HepG2 (cell line): ENCODE data around the gene HOMEZ. TPM values are rescaled to one million over a fixed set of nuclear protein-coding genes. Genes with fewer than 3 reads are reported as not detected.

Experiments
- ARNT2 ChIP-seq: sonication (generic); formaldehyde crosslinking; IDR thresholded peaks from 2 replicates; pipeline ENCODE4 v1.8.0; 2022; ENCODE audit warnings: mild to moderate bottlenecking, low read depth, missing genetic modification reagents, moderate library complexity
- BRF2 ChIP-seq: sonication (generic); formaldehyde crosslinking; IDR thresholded peaks from 2 replicates; pipeline ENCODE4 v1.8.1; 2022; ENCODE audit warnings: mild to moderate bottlenecking, missing genetic modification reagents
- E2F5 ChIP-seq: sonication (generic); formaldehyde crosslinking; conservative IDR thresholded peaks from 2 replicates; pipeline ENCODE4 v1.4.0; 2020; ENCODE audit warnings: missing genetic modification reagents
- HMGA1 ChIP-seq: sonication (generic); formaldehyde crosslinking; conservative IDR thresholded peaks from 2 replicates; pipeline ENCODE4 v1.4.0; 2020; ENCODE audit warnings: missing genetic modification reagents
- HNRNPH1 ChIP-seq: fragments of 200-400 bp; formaldehyde crosslinking; optimal IDR thresholded peaks from 2 replicates; pipeline ENCODE3; 2017; ENCODE audit warnings: mild to moderate bottlenecking, low read depth, low read length
- HOXA3 ChIP-seq: sonication (generic); formaldehyde crosslinking; IDR thresholded peaks from 2 replicates; pipeline ENCODE4 v1.5.0; 2020; ENCODE audit warnings: missing genetic modification reagents
- KDM2A ChIP-seq: sonication (generic); formaldehyde crosslinking; IDR thresholded peaks from 2 replicates; pipeline ENCODE4 v1.4.0; 2020; ENCODE audit warnings: low read depth, missing genetic modification reagents, borderline replicate concordance
- MAFK ChIP-seq, 2 experiments: IDR thresholded peaks in 1 of 2; conservative IDR thresholded peaks in 1 of 2; 2 replicates each; pipeline ENCODE4 v1.6.1; 2011; ENCODE audit warnings: improper control_type of control experiment in 2 of 2, low read length in 2 of 2
- MIER2 ChIP-seq: IDR thresholded peaks from 2 replicates; pipeline ENCODE4 v1.6.1; 2016; ENCODE audit warnings: missing biosample characterization, missing genetic modification reagents
- MZF1 ChIP-seq: sonication (generic); formaldehyde crosslinking; IDR thresholded peaks from 2 replicates; pipeline ENCODE4 v1.8.1; 2023; ENCODE audit warnings: mild to moderate bottlenecking, missing genetic modification reagents, borderline replicate concordance
- NFE2 ChIP-seq: sonication (generic); formaldehyde crosslinking; IDR thresholded peaks from 2 replicates; pipeline ENCODE4 v1.4.0; 2020; ENCODE audit warnings: missing genetic modification reagents
- NFKBIZ ChIP-seq: IDR thresholded peaks from 2 replicates; pipeline ENCODE4 v1.6.1; 2018; ENCODE audit warnings: missing genetic modification reagents, missing compliant biosample characterization
- PRDM15 ChIP-seq: sonication (generic); formaldehyde crosslinking; IDR thresholded peaks from 2 replicates; pipeline ENCODE4 v1.4.0; 2020; ENCODE audit warnings: missing genetic modification reagents
- SIX4 ChIP-seq: sonication (generic); formaldehyde crosslinking; IDR thresholded peaks from 2 replicates; pipeline ENCODE4 v1.4.0; 2020; ENCODE audit warnings: missing genetic modification reagents
- SNAPC2 ChIP-seq: sonication (generic); formaldehyde crosslinking; IDR thresholded peaks from 2 replicates; pipeline ENCODE4 v1.8.1; 2022; ENCODE audit warnings: mild to moderate bottlenecking, missing genetic modification reagents
- TCF7L2 ChIP-seq: IDR thresholded peaks from 2 replicates; pipeline ENCODE4 v1.6.1; 2011; ENCODE audit warnings: mild to moderate bottlenecking, low read depth, low read length, moderate library complexity
- TP53 ChIP-seq: sonication (generic); formaldehyde crosslinking; conservative IDR thresholded peaks from 2 replicates; pipeline ENCODE4 v1.4.0; 2020; ENCODE audit warnings: missing genetic modification reagents
- XBP1 ChIP-seq: sonication (generic); formaldehyde crosslinking; IDR thresholded peaks from 2 replicates; pipeline ENCODE4 v1.5.0; 2020; ENCODE audit warnings: missing genetic modification reagents
- ZBTB20 ChIP-seq: sonication (generic); formaldehyde crosslinking; IDR thresholded peaks from 2 replicates; pipeline ENCODE4 v1.8.1; 2023; ENCODE audit warnings: missing genetic modification reagents, low read depth, mild to moderate bottlenecking, borderline replicate concordance
- ZC3H13 ChIP-seq: sonication (generic); formaldehyde crosslinking; IDR thresholded peaks from 2 replicates; pipeline ENCODE4 v1.8.1; 2023; ENCODE audit warnings: mild to moderate bottlenecking, missing genetic modification reagents, moderate library complexity
- ZNF329 ChIP-seq: sonication (generic); formaldehyde crosslinking; IDR thresholded peaks from 2 replicates; pipeline ENCODE4 v1.9.0; 2021; ENCODE audit warnings: low read depth, mild to moderate bottlenecking, missing genetic modification reagents
- ZNF414 ChIP-seq: sonication (generic); formaldehyde crosslinking; IDR thresholded peaks from 2 replicates; pipeline ENCODE4 v1.5.0; 2020; ENCODE audit warnings: missing genetic modification reagents
- ZNF558 ChIP-seq: sonication (generic); formaldehyde crosslinking; IDR thresholded peaks from 2 replicates; pipeline ENCODE4 v1.9.0; 2022; ENCODE audit warnings: mild to moderate bottlenecking, missing genetic modification reagents, borderline replicate concordance
- ZNF841 ChIP-seq: sonication (generic); formaldehyde crosslinking; IDR thresholded peaks from 2 replicates; pipeline ENCODE4 v1.8.1; 2023; ENCODE audit warnings: missing genetic modification reagents, borderline replicate concordance
- polyA plus RNA-seq, 8 experiments: library from polyadenylated mRNA; depleted of rRNA in 3 of 8; stranded (reverse) in 7 of 8; unstranded in 1 of 8; fragments of >200 nt; fragmentation: Illumina TruSeq in 4 of 8; extraction: Trizol in 4 of 8; gene quantifications; 2 replicates each; pipeline versions ENCODE4 v1.2.1 to v1.2.3, GENCODE V29; 2011 to 2016; ENCODE audit warnings: low read depth in 4 of 8, missing spikeins in 1 of 8, mixed read lengths in 1 of 8; ENCODE audit not compliant: insufficient read depth in 1 of 8
- total RNA-seq, 5 experiments: library from RNA; depleted of rRNA; stranded (reverse); fragments of >200 nt; fragmentation: Illumina TruSeq; extraction: Trizol; gene quantifications; 2 replicates each; pipeline ENCODE4 v1.2.3, GENCODE V29; 2016; ENCODE audit warnings: low read depth in 1 of 5
- TF ChIP-seq, protein P1 (sequence below): sonication (generic); formaldehyde crosslinking; IDR thresholded peaks from 2 replicates; pipeline ENCODE4 v1.8.0; 2022; ENCODE audit warnings: missing genetic modification reagents, mild to moderate bottlenecking, borderline replicate concordance

HOMEZ gene
- total and polyA plus RNA-seq, 2 of the 13 experiments (the other 11 are each of a cell fraction or from before 2014, with no cell fraction given) = 14.5 to 31.8 TPM

- no peak for TF ChIP-seq TP53
- TF ChIP-seq ZC3H13 (CRISPR knock-in tag) = no peak
- TF ChIP-seq ZNF329 = peak; percentile 67; the same call in 1 of the 2 replicates
- no peak for TF ChIP-seq HNRNPH1
- peak; percentile 86; the same call in 1 of the 2 replicates for TF ChIP-seq NFKBIZ (CRISPR knock-in tag)
- TF ChIP-seq ZBTB20 (CRISPR knock-in tag) = peak; percentile 91
- TF ChIP-seq, protein P1, sequence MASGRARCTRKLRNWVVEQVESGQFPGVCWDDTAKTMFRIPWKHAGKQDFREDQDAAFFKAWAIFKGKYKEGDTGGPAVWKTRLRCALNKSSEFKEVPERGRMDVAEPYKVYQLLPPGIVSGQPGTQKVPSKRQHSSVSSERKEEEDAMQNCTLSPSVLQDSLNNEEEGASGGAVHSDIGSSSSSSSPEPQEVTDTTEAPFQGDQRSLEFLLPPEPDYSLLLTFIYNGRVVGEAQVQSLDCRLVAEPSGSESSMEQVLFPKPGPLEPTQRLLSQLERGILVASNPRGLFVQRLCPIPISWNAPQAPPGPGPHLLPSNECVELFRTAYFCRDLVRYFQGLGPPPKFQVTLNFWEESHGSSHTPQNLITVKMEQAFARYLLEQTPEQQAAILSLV (CRISPR knock-in tag) = no peak; the same call in 1 of the 2 replicates
- TF ChIP-seq NFE2 (CRISPR knock-in tag) = peak; percentile 27; the same call in 1 of the 2 replicates
- no peak for TF ChIP-seq MAFK (conservative IDR thresholded peaks at IDR 0.05 in 1 of 2, IDR thresholded peaks at IDR 0.05 in 1 of 2; ENCODE audit: low read length in 2 of 2)
- peak; percentile 50 for TF ChIP-seq KDM2A (CRISPR knock-in tag)
- TF ChIP-seq MZF1 (CRISPR knock-in tag) = peak; percentile 70; the same call in 1 of the 2 replicates
- TF ChIP-seq HOXA3 (CRISPR knock-in tag) = no peak
- peak; percentile 77; the same call in 1 of the 2 replicates for TF ChIP-seq PRDM15 (CRISPR knock-in tag)
- TF ChIP-seq E2F5 (CRISPR knock-in tag) = peak; percentile 75; the same call in 1 of the 2 replicates
- no peak for TF ChIP-seq ZNF414
- no peak for TF ChIP-seq HMGA1 (CRISPR knock-in tag)
- TF ChIP-seq ARNT2 (CRISPR knock-in tag) = no peak; the same call in none of the 2 replicates
- TF ChIP-seq SNAPC2 (CRISPR knock-in tag) = peak; percentile 97
- TF ChIP-seq XBP1 (CRISPR knock-in tag) = peak; percentile 89; the same call in 1 of the 2 replicates
- no peak; the same call in 1 of the 2 replicates for TF ChIP-seq BRF2 (CRISPR knock-in tag)
- TF ChIP-seq MIER2 = peak; percentile 60; the same call in 1 of the 2 replicates
- TF ChIP-seq TCF7L2 = no peak
- TF ChIP-seq ZNF841 (CRISPR knock-in tag) = no peak
- TF ChIP-seq ZNF558 = no peak
- TF ChIP-seq SIX4 = peak; percentile 58; the same call in 1 of the 2 replicates
These were observed 16.0 kb upstream of the HOMEZ start (continued) for GRCh38 chr14:23301969-23302289.
